Fibroblast of lung (primary cell): ENCODE results near the gene KMT2A.

Experiments used
- EZH2 ChIP-seq: IDR thresholded peaks from 2 replicates; pipeline ENCODE4 v1.5.1; 2012; ENCODE audit warnings: low read length, control low read depth, mild to moderate bottlenecking; ENCODE audit errors: missing control alignments
- TF ChIP-seq, protein P1 (sequence below), 2 donors: IDR thresholded peaks in 1 of 2; conservative IDR thresholded peaks in 1 of 2; 1 replicate in 1 of 2; 2 replicates in 1 of 2; pipeline ENCODE4 v1.5.1; 2011 to 2012; ENCODE audit warnings: low read length in 2 of 2, control low read depth in 1 of 2, inconsistent platforms in 1 of 2, low read depth in 1 of 2, mild to moderate bottlenecking in 1 of 2

DNA sequence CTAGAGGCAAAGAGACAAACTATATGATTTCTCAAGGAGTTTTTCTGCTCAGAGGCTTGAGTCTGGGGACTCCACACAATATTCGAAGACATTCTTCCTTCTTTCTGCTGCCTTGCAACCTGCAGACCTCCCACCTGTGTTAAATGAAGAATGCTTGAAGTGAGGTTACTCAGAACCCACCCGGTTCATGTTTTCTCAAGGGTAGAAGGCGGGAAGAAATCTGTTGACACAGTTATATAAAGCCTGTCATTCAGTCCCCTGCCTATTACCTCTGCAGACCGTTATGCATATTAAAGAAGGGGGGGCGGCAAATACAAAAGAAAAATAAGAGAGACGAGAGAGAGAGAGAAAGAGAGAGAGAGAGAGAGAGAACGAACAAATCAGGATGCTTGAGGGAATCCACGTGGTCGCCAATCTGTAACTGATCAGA is 2.2 kb upstream of the KMT2A start:
- TF ChIP-seq, protein P1, sequence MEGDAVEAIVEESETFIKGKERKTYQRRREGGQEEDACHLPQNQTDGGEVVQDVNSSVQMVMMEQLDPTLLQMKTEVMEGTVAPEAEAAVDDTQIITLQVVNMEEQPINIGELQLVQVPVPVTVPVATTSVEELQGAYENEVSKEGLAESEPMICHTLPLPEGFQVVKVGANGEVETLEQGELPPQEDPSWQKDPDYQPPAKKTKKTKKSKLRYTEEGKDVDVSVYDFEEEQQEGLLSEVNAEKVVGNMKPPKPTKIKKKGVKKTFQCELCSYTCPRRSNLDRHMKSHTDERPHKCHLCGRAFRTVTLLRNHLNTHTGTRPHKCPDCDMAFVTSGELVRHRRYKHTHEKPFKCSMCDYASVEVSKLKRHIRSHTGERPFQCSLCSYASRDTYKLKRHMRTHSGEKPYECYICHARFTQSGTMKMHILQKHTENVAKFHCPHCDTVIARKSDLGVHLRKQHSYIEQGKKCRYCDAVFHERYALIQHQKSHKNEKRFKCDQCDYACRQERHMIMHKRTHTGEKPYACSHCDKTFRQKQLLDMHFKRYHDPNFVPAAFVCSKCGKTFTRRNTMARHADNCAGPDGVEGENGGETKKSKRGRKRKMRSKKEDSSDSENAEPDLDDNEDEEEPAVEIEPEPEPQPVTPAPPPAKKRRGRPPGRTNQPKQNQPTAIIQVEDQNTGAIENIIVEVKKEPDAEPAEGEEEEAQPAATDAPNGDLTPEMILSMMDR (conservative IDR thresholded peaks at IDR 0.05 in 1 of 2, IDR thresholded peaks at IDR 0.05 in 1 of 2; ENCODE audit: low read depth in 1 of 2, low read length in 2 of 2) = no peak
- no peak for TF ChIP-seq EZH2
